LNCaP clone FGC (cell line): ENCODE data around the gene BSDC1.

Experiments used
- DNase-seq: peaks from one replicate; pipeline ENCODE4 v3.0.0-alpha.2; 2011; ENCODE audit warnings: low read depth
- H3K4me3 ChIP-seq: 2 replicates; pipeline ENCODE4 v1.5.1; 2011; ENCODE audit warnings: mild to moderate bottlenecking, low read depth, low read length, control low read depth
- TF ChIP-seq, protein P1 (sequence below): IDR thresholded peaks from 2 replicates; pipeline ENCODE4 v1.5.1; 2012; ENCODE audit warnings: mild to moderate bottlenecking; ENCODE audit not compliant: control insufficient read depth, insufficient read depth; ENCODE audit errors: extremely low read depth

Gene BSDC1

DNA sequence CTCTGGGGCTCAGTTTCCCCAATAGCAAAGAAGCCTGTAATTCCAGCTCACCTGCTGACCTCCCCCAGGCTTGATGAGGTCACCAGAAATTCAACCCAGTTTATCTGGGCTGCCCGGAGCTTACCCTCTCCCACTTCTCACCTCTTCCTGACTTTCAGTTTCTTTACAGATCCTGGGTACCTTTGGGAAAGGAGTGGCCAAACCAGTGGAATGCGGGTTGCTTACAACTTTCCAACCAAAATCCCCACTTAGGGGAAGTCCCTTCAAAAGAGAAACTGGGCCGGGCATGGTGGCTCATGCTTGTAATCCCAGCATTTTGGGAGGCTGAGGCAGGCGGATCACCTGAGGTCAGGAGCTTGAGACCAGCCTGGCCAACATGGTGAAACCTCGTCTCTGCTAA, 52.3 kb downstream of the BSDC1 start:
- DNase-seq, result no peak
- no peak overlapping the region for H3K4me3 ChIP-seq
- TF ChIP-seq, protein P1, sequence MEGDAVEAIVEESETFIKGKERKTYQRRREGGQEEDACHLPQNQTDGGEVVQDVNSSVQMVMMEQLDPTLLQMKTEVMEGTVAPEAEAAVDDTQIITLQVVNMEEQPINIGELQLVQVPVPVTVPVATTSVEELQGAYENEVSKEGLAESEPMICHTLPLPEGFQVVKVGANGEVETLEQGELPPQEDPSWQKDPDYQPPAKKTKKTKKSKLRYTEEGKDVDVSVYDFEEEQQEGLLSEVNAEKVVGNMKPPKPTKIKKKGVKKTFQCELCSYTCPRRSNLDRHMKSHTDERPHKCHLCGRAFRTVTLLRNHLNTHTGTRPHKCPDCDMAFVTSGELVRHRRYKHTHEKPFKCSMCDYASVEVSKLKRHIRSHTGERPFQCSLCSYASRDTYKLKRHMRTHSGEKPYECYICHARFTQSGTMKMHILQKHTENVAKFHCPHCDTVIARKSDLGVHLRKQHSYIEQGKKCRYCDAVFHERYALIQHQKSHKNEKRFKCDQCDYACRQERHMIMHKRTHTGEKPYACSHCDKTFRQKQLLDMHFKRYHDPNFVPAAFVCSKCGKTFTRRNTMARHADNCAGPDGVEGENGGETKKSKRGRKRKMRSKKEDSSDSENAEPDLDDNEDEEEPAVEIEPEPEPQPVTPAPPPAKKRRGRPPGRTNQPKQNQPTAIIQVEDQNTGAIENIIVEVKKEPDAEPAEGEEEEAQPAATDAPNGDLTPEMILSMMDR, result no peak

DNA sequence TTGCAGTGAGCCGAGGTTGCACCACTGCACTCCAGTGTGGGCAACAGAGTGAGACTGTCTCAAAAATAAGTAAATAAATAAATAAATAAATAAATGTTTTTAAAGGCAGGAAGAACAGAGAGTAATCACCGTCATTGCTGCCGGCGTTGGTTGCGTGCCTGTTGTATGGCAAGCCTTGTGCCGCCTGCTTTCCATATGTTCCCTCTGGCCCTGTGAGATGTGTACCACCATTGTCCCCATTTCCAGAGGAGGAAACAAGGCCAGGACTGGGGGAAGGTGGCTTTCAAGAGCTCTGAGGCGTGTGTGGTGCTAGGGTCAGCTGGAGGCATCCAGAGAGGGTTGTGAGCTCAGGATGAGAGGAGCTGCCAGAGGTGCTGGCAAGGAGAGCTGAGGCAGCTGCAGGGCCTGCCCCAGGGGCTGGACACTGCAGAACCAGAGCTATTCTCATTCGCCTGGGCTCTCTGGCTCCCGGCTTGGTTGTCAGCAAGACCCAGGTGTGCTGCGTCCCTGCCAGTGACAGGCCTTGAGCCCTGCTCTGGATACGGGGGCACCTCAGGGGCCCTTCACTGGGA, 53.0 kb downstream of the BSDC1 start:
- TF ChIP-seq, protein P1, result no peak
- H3K4me3 ChIP-seq, result no peak overlapping the region
- no peak for DNase-seq

DNA sequence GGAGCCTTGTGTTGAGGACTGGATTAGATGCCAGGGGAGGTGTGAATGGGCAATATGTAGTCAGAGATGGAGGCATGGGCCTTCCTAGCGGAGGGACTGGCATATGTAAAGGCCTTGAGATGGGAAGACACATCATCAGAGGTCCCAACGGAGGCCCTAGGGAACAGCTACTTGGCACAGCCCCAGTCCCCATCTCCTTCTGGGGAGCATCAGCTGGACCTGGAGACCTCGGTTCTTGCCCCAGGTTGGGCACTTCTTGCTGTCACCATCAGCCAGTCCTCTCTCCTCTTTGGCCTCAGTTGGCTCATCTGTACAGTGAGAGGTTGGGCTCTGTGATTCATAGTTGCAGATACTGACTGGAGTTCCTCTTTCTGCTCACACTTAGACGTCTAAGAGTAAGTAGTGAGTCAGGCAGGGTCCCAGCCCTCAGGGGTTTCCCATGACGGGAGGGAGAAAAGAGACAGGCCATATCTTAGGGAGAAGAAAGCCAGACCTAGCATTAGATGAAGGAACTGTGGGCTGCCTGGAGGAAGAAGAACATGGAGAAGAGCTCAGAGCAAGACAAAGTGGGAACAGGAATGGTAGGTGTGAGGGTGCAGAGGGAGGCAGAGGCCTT, 54.8 kb downstream of the BSDC1 start:
- H3K4me3 ChIP-seq, result no peak overlapping the region
- no peak for DNase-seq
- TF ChIP-seq, protein P1, result no peak

DNA sequence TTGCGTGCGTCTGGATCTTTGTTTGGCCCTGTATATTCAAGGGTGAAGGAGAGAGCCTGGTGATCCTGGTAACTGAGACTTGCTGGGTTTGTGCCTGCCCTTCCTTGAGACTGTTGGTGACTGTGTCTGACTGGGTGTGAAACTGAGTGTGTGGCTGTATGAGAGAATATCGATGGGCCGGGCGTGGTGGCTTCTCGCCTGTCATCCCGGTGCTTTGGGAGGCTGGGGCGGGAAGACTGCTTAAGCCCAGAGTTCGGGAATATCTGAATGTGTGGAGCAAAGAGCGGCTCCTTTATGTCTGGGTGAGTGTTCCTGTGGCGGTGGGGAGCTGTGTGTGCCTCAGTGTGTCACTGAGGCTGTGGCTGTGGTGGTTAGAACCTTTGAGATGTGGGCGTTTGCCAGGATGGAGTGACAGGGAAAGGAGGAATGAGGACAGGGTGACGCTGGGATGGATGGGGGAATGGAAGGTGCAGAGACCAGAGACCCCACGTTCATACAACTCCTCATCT, 55.5 kb downstream of the BSDC1 start:
- no peak overlapping the region for H3K4me3 ChIP-seq
- DNase-seq, result no peak
- TF ChIP-seq, protein P1, result no peak

DNA sequence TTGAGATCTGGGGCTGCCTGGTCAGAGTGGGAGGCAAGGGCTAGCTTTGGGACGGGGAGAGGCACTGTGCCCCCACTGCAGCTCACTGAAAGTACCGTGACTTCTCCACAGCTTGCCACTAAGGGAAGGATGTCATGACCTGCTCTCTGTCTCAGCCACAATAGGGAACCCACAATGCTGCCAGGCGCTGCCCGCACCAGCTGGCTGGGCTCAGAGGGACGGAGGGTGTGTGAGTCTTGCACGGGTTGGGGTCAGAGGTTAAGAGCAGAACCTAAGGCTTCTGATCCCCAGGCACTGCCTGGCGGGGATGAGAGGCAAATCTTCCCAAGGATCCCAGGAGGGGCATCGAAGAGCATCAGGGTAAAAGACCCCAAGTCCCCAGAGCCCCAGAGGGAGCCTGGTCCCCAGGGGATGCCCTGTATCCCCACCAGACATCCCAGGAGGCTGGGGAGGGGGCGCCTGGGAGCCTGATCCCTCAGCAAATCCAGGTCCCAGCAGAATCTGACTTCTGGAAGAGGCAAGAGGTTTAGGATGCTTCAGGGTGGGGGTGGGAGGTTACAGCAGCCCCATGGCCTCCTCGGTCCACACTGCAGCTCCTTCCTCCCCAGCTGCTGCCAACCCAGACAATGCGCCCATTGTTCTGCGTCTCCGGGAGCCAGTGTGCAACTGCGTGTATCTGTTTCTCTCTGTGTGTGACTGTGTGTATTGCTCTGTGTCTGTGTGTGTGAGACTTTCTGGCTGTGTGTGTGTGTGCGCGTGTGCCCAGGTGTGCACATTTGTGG, 56.2 kb downstream of the BSDC1 start:
- TF ChIP-seq, protein P1, result no peak
- H3K4me3 ChIP-seq, result no peak overlapping the region
- DNase-seq, result no peak

DNA sequence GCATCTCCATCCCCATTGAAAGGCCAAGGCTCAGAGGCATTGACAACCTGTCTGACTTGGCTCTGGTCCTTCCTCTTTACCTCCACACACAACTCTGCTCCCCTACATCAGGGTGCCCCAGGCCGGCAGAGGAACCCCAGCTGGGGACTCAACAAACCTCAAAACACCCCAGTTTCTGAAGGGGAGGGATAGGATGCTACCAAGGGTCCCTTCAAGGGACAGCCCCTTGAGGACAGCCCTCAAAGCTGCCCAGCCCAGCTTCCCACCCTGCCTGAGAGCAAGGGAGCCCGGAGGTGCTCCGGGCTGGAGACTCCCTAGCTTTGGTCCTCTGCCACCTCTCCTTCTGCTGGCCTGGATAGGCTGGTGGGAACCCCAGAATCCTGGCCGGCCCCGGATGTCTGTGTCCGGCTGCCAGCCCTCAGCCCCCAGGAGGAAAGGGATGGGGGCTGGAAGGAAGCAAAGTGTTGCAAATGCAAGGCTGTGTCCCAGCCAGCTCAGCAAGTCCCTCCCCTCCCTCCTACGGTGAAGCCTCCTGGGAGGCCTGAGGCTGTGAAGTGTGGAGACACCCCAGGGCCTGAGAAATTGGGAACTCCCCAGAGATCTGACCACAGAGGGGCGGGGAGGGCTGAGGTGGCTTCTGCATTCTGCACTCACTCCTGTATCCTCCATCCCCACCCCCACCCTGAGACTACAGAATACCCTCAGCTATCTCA, 57.1 kb downstream of the BSDC1 start:
- H3K4me3 ChIP-seq, result no peak overlapping the region
- TF ChIP-seq, protein P1, result no peak
- no peak for DNase-seq
